Natural killer cell treated with Interleukin-12 subunit alpha and Interleukin-12 subunit beta and Interleukin-15 and Interleukin-18, amount 100 ng/mL, for 72 hours (primary cell): Measurements from ENCODE around the gene ABHD16A. TPM values are rescaled to one million over a fixed set of nuclear protein-coding genes. Genes with fewer than 3 reads are reported as not detected.

ENCODE experiments used
- ATAC-seq, 2 donors: fragments of 150-1000 bp; cut with Tn5 transposase in 1 of 2; sonication (Bioruptor Pico), chemical (Tn5 transposase) in 1 of 2; 2 replicates each; pipeline ENCODE4 v1.10.0; 2021
- DNase-seq: peaks from one replicate; pipeline ENCODE4 v3.0.0; 2022; ENCODE audit warnings: low spot score
- H3K27ac Mint-ChIP-seq, 2 donors: 1 replicate in 1 of 2; 2 replicates in 1 of 2; pipeline ENCODE4 v1.8.0; 2022; ENCODE audit warnings: mixed read lengths in 2 of 2, mild to moderate bottlenecking in 1 of 2, moderate library complexity in 1 of 2
- H3K27me3 Mint-ChIP-seq, 2 donors: 1 replicate in 1 of 2; 2 replicates in 1 of 2; pipeline ENCODE4 v1.8.0; 2022; ENCODE audit warnings: mixed read lengths in 2 of 2
- H3K36me3 Mint-ChIP-seq: one replicate; pipeline ENCODE4 v1.8.0; 2022; ENCODE audit warnings: mixed read lengths
- H3K4me1 Mint-ChIP-seq, 2 donors: 1 replicate in 1 of 2; 2 replicates in 1 of 2; pipeline ENCODE4 v1.8.0; 2022; ENCODE audit warnings: low read depth in 2 of 2, mixed read lengths in 2 of 2, mild to moderate bottlenecking in 1 of 2
- H3K4me3 Mint-ChIP-seq: one replicate; pipeline ENCODE4 v1.8.0; 2022; ENCODE audit warnings: mixed read lengths
- H3K9me3 Mint-ChIP-seq: 2 replicates; pipeline ENCODE4 v1.8.0; 2022; ENCODE audit warnings: mixed read lengths
- total RNA-seq, 2 donors: library from RNA; stranded (reverse); gene quantifications; one replicate each; pipeline ENCODE4 v1.2.3, GENCODE V29; 2022

The ABHD16A gene
- total RNA-seq, 2 donors from 2014 or later = 60.6 to 77.5 TPM

DNA sequence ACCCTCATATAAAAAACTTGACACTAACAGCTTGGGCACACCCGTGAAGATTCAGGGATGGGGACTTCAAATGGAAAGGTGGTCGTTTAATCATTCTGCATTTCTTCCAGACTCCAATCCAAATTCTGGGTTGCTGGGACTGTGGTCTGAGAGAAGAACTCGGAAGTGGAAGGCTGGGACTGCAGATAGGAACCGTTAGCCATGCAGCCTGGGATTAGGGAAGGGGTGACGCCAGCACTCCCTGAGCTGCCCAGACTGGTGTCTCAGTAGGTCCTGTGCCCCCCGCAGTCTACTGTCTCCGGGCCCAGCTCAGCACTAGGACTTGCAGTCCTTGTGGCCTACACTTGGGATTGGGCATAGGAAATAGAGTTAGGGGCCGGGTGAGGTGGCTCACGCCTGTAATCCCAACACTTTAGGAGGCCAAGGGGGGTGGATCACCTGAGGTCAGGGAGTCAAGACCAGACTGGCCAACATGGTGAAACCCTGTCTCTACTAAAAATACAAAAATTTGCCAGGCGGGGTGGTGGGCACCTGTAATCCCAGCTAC lies 33.7 kb upstream of the ABHD16A start:
- H3K36me3 Mint-ChIP-seq = peaks cover 19% of the 10 kb centered on the region

DNA sequence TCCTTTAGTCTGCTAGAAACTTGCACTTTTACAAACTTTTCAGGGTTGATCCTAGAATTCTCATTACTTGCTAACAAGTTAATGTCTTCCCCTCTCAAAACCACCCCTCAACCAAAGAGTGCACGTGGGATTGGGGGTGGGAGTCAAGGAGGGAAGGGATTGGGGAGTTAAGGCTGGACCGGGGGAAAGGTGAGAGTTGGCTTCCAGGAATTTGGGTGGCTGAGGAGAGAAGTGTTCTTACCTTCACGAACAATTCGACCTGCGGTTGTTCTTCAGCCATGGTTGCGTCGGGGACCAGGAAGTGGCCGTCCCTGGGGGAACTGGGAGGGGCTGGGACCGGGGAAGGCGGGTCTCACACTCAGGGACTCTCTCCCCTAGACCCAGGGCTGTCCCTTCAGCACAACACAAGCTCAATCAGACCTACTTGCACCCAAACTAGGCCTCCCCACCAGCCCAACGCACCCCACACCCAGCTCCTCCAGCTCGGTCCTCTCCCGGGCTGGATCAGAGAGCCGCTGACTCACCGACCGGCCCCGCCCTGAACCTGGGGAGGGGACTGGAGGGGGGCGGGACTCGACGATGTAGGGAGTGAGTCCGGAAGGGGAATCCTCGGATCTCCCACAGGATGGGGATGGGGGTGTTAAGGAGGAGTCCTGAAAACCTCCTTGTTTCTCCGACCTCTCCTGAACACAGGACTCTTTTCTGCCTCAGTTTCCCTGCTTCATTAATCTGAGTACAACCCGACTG lies 33.1 kb upstream of the ABHD16A start, which contains the start of gene CLIC1:
Gene CLIC1, minus strand, starts transcription at position 510 of the 747 bp plus-strand sequence. Its CDS starts 230 bp downstream, at position 280.
- no peaks in the 10 kb centered on the region for H3K9me3 Mint-ChIP-seq
- peak; percentile 89 for DNase-seq
- H3K4me1 Mint-ChIP-seq = peaks cover 63 to 73% of the 10 kb centered on the region in 2 donors
- peak within 1 kb of the TSS; percentile 92 for H3K27ac Mint-ChIP-seq
- no peaks in the 10 kb centered on the region for H3K27me3 Mint-ChIP-seq
- peak within 1 kb of the TSS; percentile 96 for H3K4me3 Mint-ChIP-seq
- H3K36me3 Mint-ChIP-seq = peaks cover 25% of the 10 kb centered on the region
- ATAC-seq = peak; percentile 65 to 71

More for the DNA sequence above, 33.7 kb upstream of the ABHD16A start:
- no peaks in the 10 kb centered on the region for H3K9me3 Mint-ChIP-seq
- peak overlapping the region; percentile 96 for H3K4me3 Mint-ChIP-seq
- H3K27me3 Mint-ChIP-seq = no peaks in the 10 kb centered on the region
- H3K4me1 Mint-ChIP-seq = peaks cover 61 to 76% of the 10 kb centered on the region in 2 donors
- H3K27ac Mint-ChIP-seq = peak overlapping the region; percentile 92
- DNase-seq (no peak), ATAC-seq (no peak)

DNA sequence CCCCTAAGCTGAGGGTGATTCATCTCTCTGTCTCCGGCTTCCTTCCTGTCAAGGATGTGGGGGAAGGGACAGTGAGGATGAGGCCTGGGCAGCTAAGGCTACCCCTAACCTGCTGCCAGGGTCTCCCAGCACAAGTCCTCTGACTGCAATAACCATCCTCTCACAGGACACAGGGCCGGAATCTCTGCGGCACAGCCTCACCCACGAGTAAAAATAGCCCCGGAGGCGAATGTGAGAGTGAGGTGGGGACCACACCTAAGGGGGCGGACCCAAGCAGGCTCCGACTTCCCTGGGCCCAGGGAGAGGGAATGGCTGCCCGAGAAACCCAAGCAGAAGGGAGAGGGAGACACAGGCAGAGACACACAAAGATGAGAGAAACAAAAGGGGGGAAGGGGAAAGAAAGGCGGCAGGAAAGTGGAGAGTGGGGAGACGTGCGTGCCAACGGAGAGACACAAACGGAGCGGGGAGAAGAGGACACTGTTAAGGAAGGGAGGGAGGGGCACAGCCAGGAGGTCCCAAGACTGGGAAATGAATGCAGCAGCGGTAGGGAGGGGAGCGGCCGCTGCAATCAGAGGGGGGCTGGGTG lies 31.8 kb upstream of the ABHD16A start:
- H3K27ac Mint-ChIP-seq = peak overlapping the region; percentile 92
- H3K27me3 Mint-ChIP-seq = no peaks in the 10 kb centered on the region
- H3K9me3 Mint-ChIP-seq = no peaks in the 10 kb centered on the region
- H3K36me3 Mint-ChIP-seq = peaks cover 27% of the 10 kb centered on the region
- H3K4me3 Mint-ChIP-seq = peak overlapping the region; percentile 96
- peak; percentile 91 for DNase-seq
- ATAC-seq = peak; percentile 76 to 79
- peaks cover 66 to 74% of the 10 kb centered on the region in 2 donors for H3K4me1 Mint-ChIP-seq

DNA sequence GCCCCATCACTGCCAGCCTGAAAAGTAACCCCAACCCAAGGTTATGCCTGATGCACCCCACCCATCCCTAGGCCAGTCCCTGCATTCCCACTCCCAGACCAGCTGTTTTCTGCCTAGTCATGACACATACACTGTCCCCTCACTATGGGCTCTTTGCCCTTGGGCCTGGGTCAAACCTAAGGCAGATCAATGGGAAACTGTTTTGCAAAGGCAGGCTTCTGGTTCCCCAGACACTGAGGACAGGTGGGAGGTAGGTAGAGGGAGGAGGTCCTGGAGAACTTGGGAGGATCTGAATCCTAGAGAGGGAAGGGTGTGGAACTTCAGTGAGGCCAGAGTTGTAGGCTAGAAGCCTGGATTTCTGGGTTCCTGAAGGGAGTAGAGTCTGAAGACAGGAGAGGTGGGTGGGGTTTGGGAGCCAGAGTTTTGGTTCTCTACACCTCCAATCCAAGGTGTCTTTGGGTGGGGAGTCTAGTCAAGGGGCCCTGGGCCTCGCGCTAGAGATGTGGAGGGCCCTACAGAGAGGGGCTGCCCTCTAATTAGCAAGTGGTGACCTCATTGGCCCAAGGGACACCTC lies 31.2 kb upstream of the ABHD16A start:
- Mint-ChIP-seq H3K4me1 (peaks cover 62 to 71% of the 10 kb centered on the region in 2 donors), H3K27ac (peak overlapping the region; percentile 92), H3K9me3 (no peaks in the 10 kb centered on the region), H3K27me3 (no peaks in the 10 kb centered on the region), H3K36me3 (peaks cover 27% of the 10 kb centered on the region), H3K4me3 (peak overlapping the region; percentile 96)
- ATAC-seq (no peak), DNase-seq (no peak)

DNA sequence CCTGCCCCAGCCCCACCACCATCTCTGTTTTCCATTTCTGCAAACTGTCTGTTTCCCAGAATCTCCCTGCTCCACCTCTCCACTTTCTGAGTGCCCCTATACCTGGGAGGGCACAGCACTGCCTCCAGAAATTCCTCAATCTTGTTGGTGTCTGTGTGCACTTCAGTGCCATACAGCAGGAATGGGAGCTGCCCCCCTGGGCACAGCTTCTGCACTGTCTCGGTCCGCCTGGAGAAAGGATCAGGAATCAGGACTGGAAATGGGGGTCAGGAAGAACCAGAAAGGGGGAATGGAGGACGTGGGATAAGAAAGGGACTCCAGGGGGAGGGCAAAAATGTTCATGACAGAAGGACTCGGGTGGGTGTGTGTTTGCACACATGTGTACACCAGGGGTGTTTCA lies 30.6 kb upstream of the ABHD16A start:
- Mint-ChIP-seq H3K27me3 (no peaks in the 10 kb centered on the region), H3K36me3 (peaks cover 27% of the 10 kb centered on the region), H3K4me3 (peak overlapping the region; percentile 96), H3K27ac (peak overlapping the region; percentile 92), H3K9me3 (no peaks in the 10 kb centered on the region), H3K4me1 (peaks cover 62 to 71% of the 10 kb centered on the region in 2 donors)
- ATAC-seq (no peak), DNase-seq (no peak)

DNA sequence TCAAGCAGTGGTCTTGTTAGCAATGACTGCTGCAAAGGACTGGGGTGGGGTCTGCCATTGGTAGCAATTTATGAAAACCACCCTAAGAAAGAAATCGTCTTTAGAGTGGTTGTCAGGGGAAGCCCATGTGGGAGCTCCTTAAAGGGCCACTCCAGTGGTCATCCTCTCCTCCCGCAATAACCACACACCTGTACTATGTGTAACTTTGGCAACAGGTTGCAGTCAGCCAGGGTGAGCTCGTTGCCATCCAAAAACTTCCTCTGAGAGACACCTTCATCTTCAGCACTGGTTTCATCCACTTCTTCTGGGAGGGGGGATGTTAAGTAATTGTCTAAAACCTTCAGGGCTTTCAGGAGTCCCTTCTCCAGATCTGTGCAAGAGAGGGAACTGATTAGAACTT lies 28.9 kb upstream of the ABHD16A start:
- Mint-ChIP-seq H3K4me1 (peaks cover 57 to 64% of the 10 kb centered on the region in 2 donors), H3K27ac (peak overlapping the region; percentile 51 to 68), H3K4me3 (peak overlapping the region; percentile 93), H3K36me3 (peaks cover 27% of the 10 kb centered on the region), H3K27me3 (no peaks in the 10 kb centered on the region), H3K9me3 (no peaks in the 10 kb centered on the region)
- DNase-seq = no peak
- no peak for ATAC-seq

DNA sequence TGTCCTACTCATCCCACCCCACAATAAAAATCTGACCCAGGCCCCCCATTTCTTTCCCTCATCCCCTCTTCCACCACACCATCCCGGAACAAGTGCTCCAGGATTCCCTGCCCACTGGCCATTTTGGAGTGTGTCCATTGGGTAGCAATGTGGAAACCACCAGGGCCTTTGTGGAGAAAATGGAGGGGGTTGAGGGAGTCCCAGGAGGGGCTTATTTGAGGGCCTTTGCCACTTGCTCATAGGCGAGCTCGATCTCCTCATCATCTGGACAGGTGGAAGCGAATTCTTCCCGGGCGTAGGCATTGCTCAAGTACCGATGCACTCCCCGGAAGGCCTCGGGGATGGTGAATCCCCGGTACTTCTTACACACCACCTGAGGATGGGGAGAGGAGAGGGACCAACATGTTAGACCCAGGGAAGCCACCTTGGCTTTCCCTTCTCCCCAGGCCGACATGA lies 27.5 kb upstream of the ABHD16A start:
- Mint-ChIP-seq H3K4me3 (peak overlapping the region; percentile 93), H3K27me3 (no peaks in the 10 kb centered on the region), H3K27ac (peak overlapping the region; percentile 51 to 68), H3K4me1 (peaks cover 65 to 66% of the 10 kb centered on the region in 2 donors), H3K9me3 (no peaks in the 10 kb centered on the region), H3K36me3 (peaks cover 30% of the 10 kb centered on the region)
- ATAC-seq = no peak
- no peak for DNase-seq

DNA sequence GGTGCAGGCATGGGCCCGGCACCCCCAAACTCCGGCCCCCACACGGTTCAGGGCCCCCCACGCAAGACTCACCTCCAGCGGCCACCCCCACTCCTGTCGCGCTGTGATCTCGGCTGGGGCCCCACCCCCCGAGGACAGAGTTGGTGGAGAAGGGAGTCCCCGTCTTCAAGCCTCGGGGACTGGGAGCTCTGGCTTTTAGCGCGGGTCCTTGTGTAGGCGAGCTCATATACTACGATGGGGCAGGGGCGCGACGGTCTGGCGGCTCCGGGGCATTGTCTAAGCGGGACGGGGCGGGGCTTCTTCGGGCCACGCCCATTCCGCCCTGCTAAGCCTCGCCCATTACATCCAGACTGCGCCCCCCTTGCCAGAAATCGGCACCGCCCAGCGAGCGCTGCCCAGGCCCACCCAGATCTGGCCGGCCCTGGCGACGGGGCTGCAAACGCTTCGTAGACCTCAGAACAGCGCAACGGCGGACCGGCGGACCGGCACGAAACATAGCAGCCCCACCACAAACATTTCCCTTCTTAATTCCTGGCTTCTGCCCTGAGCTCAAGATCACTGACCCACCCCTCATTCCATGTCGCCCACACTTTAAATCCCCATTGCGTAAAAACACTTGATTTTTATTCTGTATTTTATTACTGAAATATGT lies 27.0 kb upstream of the ABHD16A start:
- Mint-ChIP-seq H3K27me3 (no peaks in the 10 kb centered on the region), H3K4me3 (peak overlapping the region; percentile 93), H3K36me3 (peaks cover 24% of the 10 kb centered on the region), H3K4me1 (peaks cover 66 to 67% of the 10 kb centered on the region in 2 donors), H3K9me3 (no peaks in the 10 kb centered on the region), H3K27ac (peak overlapping the region; percentile 51 to 68)
- DNase-seq (peak; percentile 82), ATAC-seq (peak; percentile 72 to 79)

DNA sequence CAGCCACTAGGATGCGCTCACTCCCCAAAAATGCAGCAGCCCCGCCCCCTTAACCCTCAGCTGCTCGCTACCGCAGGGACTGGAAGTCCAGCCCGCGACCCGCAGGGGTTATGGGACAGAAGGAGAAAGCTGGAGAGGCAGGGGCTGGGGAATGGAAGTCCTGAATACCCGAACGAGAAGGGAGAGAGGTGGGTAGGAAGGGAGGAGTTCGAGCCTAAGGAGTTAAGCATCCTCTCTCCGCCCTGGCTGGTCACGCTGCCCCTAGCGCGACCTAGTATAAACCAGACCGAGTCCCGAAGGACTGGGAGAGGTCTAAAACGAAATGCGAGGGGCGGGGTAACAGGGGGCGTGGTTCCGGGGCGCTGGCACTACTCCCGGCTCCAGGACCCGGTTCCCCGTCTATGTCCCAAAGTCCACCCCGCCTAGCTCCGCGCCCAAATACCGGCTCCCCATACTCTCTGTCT lies 26.4 kb upstream of the ABHD16A start:
- H3K27ac Mint-ChIP-seq = peak overlapping the region; percentile 51 to 68
- H3K9me3 Mint-ChIP-seq = no peaks in the 10 kb centered on the region
- peak overlapping the region; percentile 93 for H3K4me3 Mint-ChIP-seq
- ATAC-seq (peak; percentile 74 to 84), DNase-seq (peak; percentile 84)
- H3K27me3 Mint-ChIP-seq = no peaks in the 10 kb centered on the region
- peaks cover 66 to 67% of the 10 kb centered on the region in 2 donors for H3K4me1 Mint-ChIP-seq
- H3K36me3 Mint-ChIP-seq = peaks cover 24% of the 10 kb centered on the region

DNA sequence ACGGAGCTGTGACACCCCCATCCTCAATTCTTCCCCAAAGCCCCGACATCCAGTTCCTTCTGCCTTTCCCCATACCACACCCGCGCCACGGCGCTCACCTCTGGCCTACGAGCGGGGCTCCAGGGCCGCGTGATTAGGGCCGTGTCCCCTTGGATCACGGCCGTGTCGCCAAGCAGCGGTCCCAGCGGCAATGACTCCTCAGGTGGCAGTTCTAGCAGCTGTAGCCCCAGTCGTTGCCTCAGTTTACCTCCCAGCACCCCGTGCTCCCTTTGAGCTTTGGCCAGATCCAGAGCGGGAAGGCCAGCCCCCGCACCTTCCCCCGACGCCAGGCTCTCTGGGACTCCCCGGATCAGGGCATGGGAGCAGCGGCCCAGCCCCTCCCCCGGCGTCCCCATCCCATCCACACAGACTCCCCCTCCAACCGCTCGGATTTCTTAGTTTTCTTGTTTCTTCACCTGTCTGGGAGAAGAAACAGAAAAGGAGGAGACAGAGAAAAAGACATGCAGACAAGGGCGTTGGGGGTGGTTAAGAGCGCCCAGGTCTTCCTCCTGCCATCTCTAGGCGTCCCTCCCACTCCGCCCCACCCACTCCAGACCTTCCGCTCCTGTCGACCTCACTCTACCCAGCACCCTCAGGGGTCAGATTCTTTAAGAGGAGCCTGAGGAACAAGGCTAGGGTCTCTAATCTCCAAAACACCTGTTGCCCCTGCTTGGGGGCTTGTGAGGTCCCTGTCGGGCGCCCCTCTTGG lies 25.8 kb upstream of the ABHD16A start, which contains the start of gene DDAH2:
Gene DDAH2, minus strand, starts transcription at position 533 of the 748 bp plus-strand sequence. Its CDS starts 138 bp downstream, at position 395.
- H3K36me3 Mint-ChIP-seq = peaks cover 24% of the 10 kb centered on the region
- peak within 1 kb of the TSS; percentile 51 to 68 for H3K27ac Mint-ChIP-seq

DNA sequence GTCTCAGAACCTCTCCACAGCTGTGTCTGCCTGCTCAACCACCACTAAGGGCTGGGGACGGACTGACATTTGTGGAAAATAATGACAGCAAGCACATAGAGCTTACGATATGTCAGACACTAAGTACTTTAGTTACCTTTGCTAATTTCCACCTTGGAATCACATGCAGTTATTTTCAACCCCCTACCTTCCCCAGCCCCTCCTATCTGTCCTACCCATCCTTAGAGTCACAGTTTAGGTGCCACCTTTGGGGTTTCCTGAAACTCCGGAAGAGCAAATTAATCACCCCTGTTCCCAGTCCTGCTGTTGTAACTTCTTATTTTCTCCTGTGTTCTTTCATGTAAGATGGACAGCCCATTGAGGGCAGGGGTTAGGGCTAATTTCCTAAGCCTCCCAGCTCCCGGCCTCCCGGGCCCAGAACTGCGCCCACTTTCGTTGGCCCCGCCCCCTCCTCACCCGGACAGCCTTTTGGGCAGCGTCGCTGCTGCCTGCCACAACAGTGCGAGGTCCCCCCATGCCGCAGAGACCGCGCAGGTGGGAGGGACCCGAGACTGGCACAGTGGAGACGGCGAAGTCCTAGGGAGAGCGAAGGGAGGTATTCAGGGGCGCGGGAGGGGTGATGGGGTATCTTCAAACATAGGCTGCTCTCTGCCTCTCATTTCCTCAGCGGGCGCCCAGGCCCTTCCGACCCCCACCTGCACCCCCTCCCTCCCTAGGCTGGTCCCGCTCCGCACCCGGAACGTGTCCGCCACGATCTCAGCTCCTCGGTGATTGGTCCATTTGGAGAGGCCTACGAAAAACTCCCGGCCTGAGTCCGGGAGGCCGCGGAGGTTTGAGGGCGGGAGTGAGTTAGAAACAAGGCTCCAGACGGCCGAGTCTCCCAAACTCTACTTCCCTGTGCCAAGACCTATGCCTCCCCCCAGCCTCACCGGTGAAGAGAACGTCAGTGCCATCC lies 24.9 kb upstream of the ABHD16A start:
- H3K27ac Mint-ChIP-seq = peak overlapping the region; percentile 51 to 68
- no peaks in the 10 kb centered on the region for H3K27me3 Mint-ChIP-seq
- peak overlapping the region; percentile 93 for H3K4me3 Mint-ChIP-seq
- DNase-seq (peak; percentile 22), ATAC-seq (no peak)
- no peaks in the 10 kb centered on the region for H3K9me3 Mint-ChIP-seq
- H3K4me1 Mint-ChIP-seq = peaks cover 63 to 64% of the 10 kb centered on the region in 2 donors
- peaks cover 17% of the 10 kb centered on the region for H3K36me3 Mint-ChIP-seq

More for the DNA sequence above, 25.8 kb upstream of the ABHD16A start, which contains the start of gene DDAH2:
- Mint-ChIP-seq H3K4me3 (peak within 1 kb of the TSS; percentile 93), H3K27me3 (no peaks in the 10 kb centered on the region), H3K9me3 (no peaks in the 10 kb centered on the region), H3K4me1 (peaks cover 64 to 68% of the 10 kb centered on the region in 2 donors)
- ATAC-seq (peak; percentile 39 to 46), DNase-seq (peak; percentile 60)
